ENCODE measurements around the gene RPS16. TPM values are rescaled to one million over a fixed set of nuclear protein-coding genes. Genes with fewer than 3 reads are reported as not detected.

The RPS16 gene
- polyA plus RNA-seq, 3 donors, result 689 to 2,619 (median 1,038) TPM

DNA sequence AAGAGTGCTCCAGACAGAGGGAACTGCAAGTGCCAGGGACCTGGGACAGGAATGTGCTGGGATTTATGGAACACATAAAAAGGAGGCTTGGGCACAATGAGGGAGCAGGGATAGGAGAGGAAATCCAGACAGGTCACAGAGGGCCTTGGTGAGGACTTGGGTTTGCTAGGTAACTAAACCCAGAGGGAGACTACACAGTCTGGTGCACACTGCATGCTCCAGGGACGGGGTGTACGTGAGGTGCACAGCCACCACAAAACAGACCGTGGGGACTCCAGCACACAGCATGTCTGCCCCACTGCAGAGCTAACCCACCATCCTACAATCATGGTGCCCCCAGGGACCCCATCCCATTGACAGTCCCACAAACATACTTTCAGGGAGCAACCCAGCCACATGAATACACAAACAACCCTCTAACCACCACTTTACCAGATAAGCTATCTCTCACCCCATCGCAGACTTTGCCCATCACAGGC, 34.6 kb downstream of the RPS16 start:
- H3K27ac ChIP-seq (ENCODE audit: low read depth in 1 of 2, low read length in 2 of 2), result peak overlapping the region; percentile 98 to 99
- Mint-ChIP-seq H3K36me3 (peaks cover 11 to 34% of the 10 kb centered on the region in 2 donors), H3K4me1 (peaks cover 63% of the 10 kb centered on the region), H3K4me3 (peak overlapping the region; percentile 71 to 92), H3K27me3 (ENCODE audit: low read depth in 3 of 3) (peaks cover 0 to 3% (median 2%) of the 10 kb centered on the region in 3 donors), H3K27ac (peak overlapping the region; percentile 98 to 100 (median 100)), H3K9me3 (peaks cover 0 to 4% (median 0%) of the 10 kb centered on the region in 7 donors)
- H3K4me3 ChIP-seq (replicated peaks in 1 of 3; ENCODE audit: low read depth in 2 of 3, low read length in 3 of 3), result peak overlapping the region in 1 of 3 experiments; percentile 96
- H3K27me3 ChIP-seq (ENCODE audit: control insufficient read depth in 2 of 2, insufficient read depth in 2 of 2, low read length in 2 of 2), result no peaks in the 10 kb centered on the region
- H4K20me1 ChIP-seq (ENCODE audit: insufficient read depth, low read length), result peaks cover 2% of the 10 kb centered on the region
- peak overlapping the region; percentile 100 for H3K9ac ChIP-seq (ENCODE audit: insufficient read depth, low read length, poor library complexity, severe bottlenecking)
- H3K9me3 ChIP-seq (replicated peaks in 1 of 2; ENCODE audit: control insufficient read depth in 1 of 2, insufficient read depth in 1 of 2, low read length in 2 of 2), result no peaks in the 10 kb centered on the region
- 53% methylated on average over 4 of the region's 4 CpGs for WGBS (ENCODE audit: insufficient coverage)
- intact Hi-C loops (cut with micrococcal nuclease), result loop anchor here in 1 of 2 donors (5.0 kb wide), 1 partner anchor 719 kb away; no protein-coding TSS in a partner anchor
- H3K4me2 ChIP-seq (replicated peaks; ENCODE audit: extremely low read depth, low read length, poor library complexity, severe bottlenecking), result peak overlapping the region; percentile 75
- TF ChIP-seq, protein P1, sequence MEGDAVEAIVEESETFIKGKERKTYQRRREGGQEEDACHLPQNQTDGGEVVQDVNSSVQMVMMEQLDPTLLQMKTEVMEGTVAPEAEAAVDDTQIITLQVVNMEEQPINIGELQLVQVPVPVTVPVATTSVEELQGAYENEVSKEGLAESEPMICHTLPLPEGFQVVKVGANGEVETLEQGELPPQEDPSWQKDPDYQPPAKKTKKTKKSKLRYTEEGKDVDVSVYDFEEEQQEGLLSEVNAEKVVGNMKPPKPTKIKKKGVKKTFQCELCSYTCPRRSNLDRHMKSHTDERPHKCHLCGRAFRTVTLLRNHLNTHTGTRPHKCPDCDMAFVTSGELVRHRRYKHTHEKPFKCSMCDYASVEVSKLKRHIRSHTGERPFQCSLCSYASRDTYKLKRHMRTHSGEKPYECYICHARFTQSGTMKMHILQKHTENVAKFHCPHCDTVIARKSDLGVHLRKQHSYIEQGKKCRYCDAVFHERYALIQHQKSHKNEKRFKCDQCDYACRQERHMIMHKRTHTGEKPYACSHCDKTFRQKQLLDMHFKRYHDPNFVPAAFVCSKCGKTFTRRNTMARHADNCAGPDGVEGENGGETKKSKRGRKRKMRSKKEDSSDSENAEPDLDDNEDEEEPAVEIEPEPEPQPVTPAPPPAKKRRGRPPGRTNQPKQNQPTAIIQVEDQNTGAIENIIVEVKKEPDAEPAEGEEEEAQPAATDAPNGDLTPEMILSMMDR (IDR thresholded peaks at IDR 0.05), result no peak
- peak in 1 of 3 donors; percentile 16 for DNase-seq
- peaks cover 85% of the 10 kb centered on the region in 2 donors for H3K4me1 ChIP-seq (ENCODE audit: control insufficient read depth in 1 of 2, insufficient read depth in 2 of 2, low read length in 2 of 2)
- peaks cover 0 to 5% of the 10 kb centered on the region in 2 donors for H3K36me3 ChIP-seq (replicated peaks in 1 of 2; ENCODE audit: control insufficient read depth in 1 of 2, insufficient read depth in 2 of 2, low read length in 2 of 2)
- peaks cover 80% of the 10 kb centered on the region for H3K79me2 ChIP-seq (ENCODE audit: insufficient read depth, low read length)
- no peak overlapping the region for H2AFZ ChIP-seq (ENCODE audit: insufficient read depth, low read depth, low read length, poor library complexity, severe bottlenecking)

DNA sequence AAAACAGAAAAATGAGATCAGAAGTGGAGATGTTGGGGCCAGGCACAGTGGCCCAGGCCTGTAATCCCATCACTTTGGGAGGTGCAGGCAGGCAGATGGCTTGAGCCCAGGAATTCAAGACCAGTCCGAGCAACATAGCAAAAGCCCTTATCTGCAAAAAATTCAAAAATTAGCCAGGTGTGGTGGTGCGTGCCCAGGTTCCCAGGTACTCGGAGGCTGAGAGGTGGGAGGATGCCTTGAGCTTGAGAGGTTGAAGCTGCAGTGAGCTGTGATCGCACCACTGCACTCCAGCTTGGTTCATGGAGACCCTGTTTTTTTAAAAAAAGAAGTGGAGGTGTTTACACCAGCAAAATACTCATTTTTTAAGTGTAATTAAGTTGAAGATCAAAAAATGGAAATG, 35.7 kb downstream of the RPS16 start:
- H3K79me2 ChIP-seq (ENCODE audit: insufficient read depth, low read length), result peaks cover 73% of the 10 kb centered on the region
- WGBS (ENCODE audit: insufficient coverage), result no CpG with 5 or more reads among the region's 4 CpGs
- no peak for DNase-seq
- H3K9me3 Mint-ChIP-seq, result peaks cover 0 to 4% (median 0%) of the 10 kb centered on the region in 7 donors
- H3K27me3 Mint-ChIP-seq (ENCODE audit: low read depth in 3 of 3), result peaks cover 0 to 3% (median 2%) of the 10 kb centered on the region in 3 donors
- H4K20me1 ChIP-seq (ENCODE audit: insufficient read depth, low read length), result no peaks in the 10 kb centered on the region
- peak overlapping the region; percentile 97 to 99 for H3K27ac ChIP-seq (ENCODE audit: low read depth in 1 of 2, low read length in 2 of 2)
- peaks cover 56% of the 10 kb centered on the region for H3K4me1 Mint-ChIP-seq
- no peaks in the 10 kb centered on the region for H3K9me3 ChIP-seq (replicated peaks in 1 of 2; ENCODE audit: control insufficient read depth in 1 of 2, insufficient read depth in 1 of 2, low read length in 2 of 2)
- peaks cover 19 to 44% of the 10 kb centered on the region in 2 donors for H3K36me3 Mint-ChIP-seq
- H3K4me3 Mint-ChIP-seq, result peak overlapping the region in 1 of 2 donors; percentile 21
- H3K4me2 ChIP-seq (replicated peaks; ENCODE audit: extremely low read depth, low read length, poor library complexity, severe bottlenecking), result no peak overlapping the region
- peaks cover 6 to 16% of the 10 kb centered on the region in 2 donors for H3K36me3 ChIP-seq (replicated peaks in 1 of 2; ENCODE audit: control insufficient read depth in 1 of 2, insufficient read depth in 2 of 2, low read length in 2 of 2)
- H3K27ac Mint-ChIP-seq, result peak overlapping the region; percentile 100
- no peaks in the 10 kb centered on the region for H3K27me3 ChIP-seq (ENCODE audit: control insufficient read depth in 2 of 2, insufficient read depth in 2 of 2, low read length in 2 of 2)
- H3K9ac ChIP-seq (ENCODE audit: insufficient read depth, low read length, poor library complexity, severe bottlenecking), result no peak overlapping the region
- no peak overlapping the region for H2AFZ ChIP-seq (ENCODE audit: insufficient read depth, low read depth, low read length, poor library complexity, severe bottlenecking)
- peaks cover 75% of the 10 kb centered on the region in 2 donors for H3K4me1 ChIP-seq (ENCODE audit: control insufficient read depth in 1 of 2, insufficient read depth in 2 of 2, low read length in 2 of 2)
- intact Hi-C loops (cut with micrococcal nuclease), result loop anchor here in 1 of 2 donors (5.0 kb wide), 1 partner anchor 718 kb away; no protein-coding TSS in a partner anchor
- H3K4me3 ChIP-seq (replicated peaks in 1 of 3; ENCODE audit: low read depth in 2 of 3, low read length in 3 of 3), result peak overlapping the region in 1 of 3 experiments; percentile 39
- TF ChIP-seq, protein P1 (IDR thresholded peaks at IDR 0.05), result no peak
